ENCODE results near the gene BMP8B. TPM values are rescaled to one million over a fixed set of nuclear protein-coding genes. Genes with fewer than 3 reads are reported as not detected.

The BMP8B gene
- total and polyA plus RNA-seq, 2 of the 8 experiments (the other 6 are each of a cell fraction or from before 2014, with no cell fraction given) = 0.37 to 0.50 TPM

GRCh38 chr1:39753132-39754025, 35.3 kb downstream of the BMP8B start:
- no peaks in the 10 kb centered on the region for H3K4me1 ChIP-seq (replicated peaks in 1 of 4; ENCODE audit: control insufficient read depth in 3 of 4, insufficient read depth in 4 of 4, low read length in 3 of 4)
- H2AK5ac ChIP-seq (ENCODE audit: low read depth, low read length) = no peak overlapping the region
- H3K18ac ChIP-seq (ENCODE audit: extremely low read depth, low read length) = no peak overlapping the region
- peaks cover 2 to 15% of the 10 kb centered on the region in 2 experiments for H4K20me1 ChIP-seq (replicated peaks in 1 of 2; ENCODE audit: control insufficient read depth in 1 of 2, insufficient read depth in 2 of 2, low read length in 2 of 2)
- FAIRE-seq (no peak), DNase-seq (ENCODE audit: low read depth in 1 of 2, low spot score in 2 of 2) (no peak)
- no peak for TF ChIP-seq FOSL1 (IDR thresholded peaks at IDR 0.05; ENCODE audit: insufficient read depth, low read depth, low read length)
- TF ChIP-seq GTF2F1 (IDR thresholded peaks at IDR 0.05; ENCODE audit: borderline replicate concordance, low read depth, low read length) = no peak
- TF ChIP-seq, protein P1, sequence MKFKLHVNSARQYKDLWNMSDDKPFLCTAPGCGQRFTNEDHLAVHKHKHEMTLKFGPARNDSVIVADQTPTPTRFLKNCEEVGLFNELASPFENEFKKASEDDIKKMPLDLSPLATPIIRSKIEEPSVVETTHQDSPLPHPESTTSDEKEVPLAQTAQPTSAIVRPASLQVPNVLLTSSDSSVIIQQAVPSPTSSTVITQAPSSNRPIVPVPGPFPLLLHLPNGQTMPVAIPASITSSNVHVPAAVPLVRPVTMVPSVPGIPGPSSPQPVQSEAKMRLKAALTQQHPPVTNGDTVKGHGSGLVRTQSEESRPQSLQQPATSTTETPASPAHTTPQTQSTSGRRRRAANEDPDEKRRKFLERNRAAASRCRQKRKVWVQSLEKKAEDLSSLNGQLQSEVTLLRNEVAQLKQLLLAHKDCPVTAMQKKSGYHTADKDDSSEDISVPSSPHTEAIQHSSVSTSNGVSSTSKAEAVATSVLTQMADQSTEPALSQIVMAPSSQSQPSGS (IDR thresholded peaks at IDR 0.05; ENCODE audit: low read length) = no peak
- TF ChIP-seq SUZ12 (IDR thresholded peaks at IDR 0.05; ENCODE audit: low read length) = no peak
- TF ChIP-seq GABPA (IDR thresholded peaks at IDR 0.05; ENCODE audit: borderline replicate concordance, insufficient read depth, low read length) = no peak
- TF ChIP-seq SIX5 (IDR thresholded peaks at IDR 0.05; ENCODE audit: low read depth, low read length) = no peak
- no peak for TF ChIP-seq POU5F1 (IDR thresholded peaks at IDR 0.05; ENCODE audit: low read depth, low read length)
- TF ChIP-seq RFX5 (IDR thresholded peaks at IDR 0.05; ENCODE audit: borderline replicate concordance, low read depth, low read length) = no peak
- TF ChIP-seq EP300 (IDR thresholded peaks at IDR 0.05; ENCODE audit: borderline replicate concordance in 1 of 2, low read depth in 2 of 2, low read length in 2 of 2) = no peak
- H3K27me3 ChIP-seq (replicated peaks in 1 of 4; ENCODE audit: control insufficient read depth in 3 of 4, extremely low read depth in 1 of 4, insufficient read depth in 3 of 4, low read length in 3 of 4) = no peaks in the 10 kb centered on the region
- H4K91ac ChIP-seq (replicated peaks; ENCODE audit: insufficient read length, low read length) = no peak overlapping the region
- no peak overlapping the region for H4K8ac ChIP-seq (ENCODE audit: extremely low read depth, insufficient read depth, low read length)
- POLR2A ChIA-PET (ENCODE audit: partially characterized antibody) = no interaction called here
- no peak overlapping the region for H2BK15ac ChIP-seq (ENCODE audit: low read length)
- peaks cover 15 to 58% (median 33%) of the 10 kb centered on the region in 4 experiments; a peak in 7 of 8 replicates for H3K36me3 ChIP-seq (ENCODE audit: control insufficient read depth in 2 of 4, insufficient read depth in 4 of 4, low read length in 3 of 4)
- WGBS, 2 experiments (ENCODE audit: extremely low coverage in 1 of 2, insufficient coverage in 1 of 2, insufficient read length in 1 of 2, insufficient replicate concordance in 2 of 2, low coverage in 1 of 2, low lambda C conversion rate in 2 of 2, missing lambda C conversion rate in 1 of 2) = 92% methylated on average over 16 of the region's 16 CpGs; no CpG with 5 or more reads in 1 of the 2 experiments
- CTCF ChIA-PET (ENCODE audit: partially characterized antibody) = interaction anchor here (1.6 kb wide), 1 partner anchor 10 kb away, joined by 4 read pairs; no protein-coding TSS in a partner anchor
- H2AFZ ChIP-seq (ENCODE audit: low read length) = no peak overlapping the region
- H3K4me3 ChIP-seq (ENCODE audit: extremely low read depth in 1 of 4, insufficient read depth in 2 of 4, low read depth in 3 of 4, low read length in 4 of 4) = no peak overlapping the region
- no peak overlapping the region for H3K4ac ChIP-seq (replicated peaks; ENCODE audit: insufficient read length, low read depth, low read length)
- H2BK20ac ChIP-seq (ENCODE audit: low read length) = no peak overlapping the region
- no peak overlapping the region for H3K14ac ChIP-seq (ENCODE audit: insufficient read length)
- no peaks in the 10 kb centered on the region for H3K79me1 ChIP-seq (ENCODE audit: low read depth, low read length)
- no peaks in the 10 kb centered on the region for H3K9me3 ChIP-seq (ENCODE audit: insufficient read depth in 2 of 2, low read depth in 1 of 2, low read length in 1 of 2)
- no peak overlapping the region for H2BK120ac ChIP-seq (replicated peaks; ENCODE audit: low read depth, low read length)
- H4K5ac ChIP-seq (ENCODE audit: insufficient read length, low read depth, low read length) = no peak overlapping the region
- no peak overlapping the region for H2BK12ac ChIP-seq (ENCODE audit: low read depth, low read length)
- no peak overlapping the region for H2BK5ac ChIP-seq (ENCODE audit: low read depth, low read length)
- H3K27ac ChIP-seq (ENCODE audit: low read depth, low read length) = no peak overlapping the region
- H3K9ac ChIP-seq (replicated peaks in 1 of 4; ENCODE audit: extremely low read depth in 1 of 4, low read depth in 3 of 4, low read length in 3 of 4) = no peak overlapping the region
- no peak overlapping the region for H3K23ac ChIP-seq (ENCODE audit: insufficient read length)
- H3K23me2 ChIP-seq (ENCODE audit: low read depth, low read length) = no peaks in the 10 kb centered on the region
- H3K79me2 ChIP-seq (ENCODE audit: control insufficient read depth in 1 of 2, insufficient read depth in 2 of 2, low read length in 2 of 2) = no peaks in the 10 kb centered on the region
- no peak overlapping the region for H3K56ac ChIP-seq (replicated peaks; ENCODE audit: insufficient read length, low read depth, low read length)
- H3K4me2 ChIP-seq (ENCODE audit: insufficient read depth in 1 of 2, low read depth in 2 of 2, low read length in 2 of 2) = no peak overlapping the region
